Activated T-helper 1 cell treated with Interleukin-2 at 50 U/mL for 16 hours (primary cell): Measurements from ENCODE around the gene FMN1.

Experiments
- DNase-seq: peaks from one replicate; pipeline ENCODE4 v3.0.0-alpha.2; 2020; ENCODE audit warnings: low read depth

Gene FMN1

GRCh38 chr15:32884146-32884545 is 310.4 kb downstream of the FMN1 start:
- DNase-seq, result no peak

DNA sequence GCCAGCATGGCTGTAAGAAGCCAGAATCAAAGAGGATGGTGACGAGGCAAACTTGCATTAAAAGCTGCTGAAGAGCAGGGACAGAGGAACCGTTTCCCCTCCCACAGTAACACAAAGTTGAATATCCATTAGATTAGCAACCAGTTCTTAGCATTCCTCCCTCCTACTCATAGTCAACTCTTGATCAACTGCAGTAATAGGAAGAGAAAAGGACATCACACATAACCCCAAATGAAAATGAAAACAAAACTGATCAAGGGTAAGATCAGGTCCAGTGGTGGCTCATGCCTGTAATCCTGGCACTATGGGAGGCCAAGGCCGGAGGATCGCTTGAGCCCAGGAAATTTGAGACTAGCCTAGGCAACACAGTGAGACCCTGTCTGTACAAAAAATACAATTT is 311.6 kb downstream of the FMN1 start:
- no peak for DNase-seq

DNA sequence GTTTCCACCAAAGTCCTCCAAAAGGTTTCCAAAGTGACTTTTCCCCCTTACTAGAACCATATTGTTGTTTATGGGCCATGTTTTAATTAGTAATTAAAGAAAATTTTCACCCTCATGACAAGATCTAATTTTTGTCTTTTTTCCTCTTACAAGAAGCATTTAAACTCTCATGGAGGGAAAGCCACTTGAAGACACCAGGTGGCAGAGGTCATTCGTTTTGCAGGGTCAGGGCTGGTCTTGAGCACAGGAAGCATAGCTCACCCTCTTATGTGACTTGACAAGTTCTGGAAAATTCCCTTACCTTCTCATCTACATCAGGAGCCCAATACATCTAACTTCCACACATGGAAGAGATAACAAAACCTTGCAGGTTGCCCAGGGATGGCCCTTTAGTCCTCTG is 313.0 kb downstream of the FMN1 start:
- DNase-seq, result no peak

DNA sequence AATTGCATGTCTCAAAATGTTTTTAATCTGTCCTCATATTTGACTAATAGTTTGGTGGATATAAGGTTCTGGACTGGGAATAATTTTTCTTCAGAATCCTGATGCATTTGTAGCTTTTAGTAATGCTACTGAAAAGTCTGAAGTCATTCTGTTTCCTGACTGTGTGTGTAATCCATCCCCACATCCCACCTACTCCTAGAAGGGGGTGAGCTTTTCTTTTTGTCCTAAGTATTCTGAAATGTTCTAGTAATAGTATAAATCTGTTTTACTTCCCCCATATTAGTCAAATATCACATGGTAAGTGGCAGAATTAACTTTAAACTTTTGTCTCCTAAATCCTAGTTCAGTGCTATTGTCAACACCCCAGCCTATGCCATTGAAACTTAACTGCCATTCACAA is 313.9 kb downstream of the FMN1 start:
- DNase-seq, result no peak

DNA sequence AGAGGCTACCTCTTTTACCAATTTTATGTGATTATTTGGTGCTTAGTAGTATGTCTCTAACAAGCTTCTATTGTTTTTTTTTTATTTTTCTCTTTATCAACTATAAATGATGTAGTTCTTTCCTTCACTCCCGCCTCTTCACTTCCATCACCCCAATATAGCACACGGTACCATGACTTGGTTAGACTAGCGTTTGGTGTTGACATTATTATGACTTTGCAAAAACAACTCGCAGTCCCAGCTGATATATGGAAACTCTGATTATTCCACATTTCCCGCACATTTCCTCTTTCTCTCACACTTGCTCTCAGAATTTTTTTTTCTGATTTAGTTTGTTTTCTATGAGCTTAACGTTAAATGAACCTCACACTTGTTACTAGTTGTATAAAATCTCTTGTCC is 314.5 kb downstream of the FMN1 start:
- DNase-seq, result no peak

DNA sequence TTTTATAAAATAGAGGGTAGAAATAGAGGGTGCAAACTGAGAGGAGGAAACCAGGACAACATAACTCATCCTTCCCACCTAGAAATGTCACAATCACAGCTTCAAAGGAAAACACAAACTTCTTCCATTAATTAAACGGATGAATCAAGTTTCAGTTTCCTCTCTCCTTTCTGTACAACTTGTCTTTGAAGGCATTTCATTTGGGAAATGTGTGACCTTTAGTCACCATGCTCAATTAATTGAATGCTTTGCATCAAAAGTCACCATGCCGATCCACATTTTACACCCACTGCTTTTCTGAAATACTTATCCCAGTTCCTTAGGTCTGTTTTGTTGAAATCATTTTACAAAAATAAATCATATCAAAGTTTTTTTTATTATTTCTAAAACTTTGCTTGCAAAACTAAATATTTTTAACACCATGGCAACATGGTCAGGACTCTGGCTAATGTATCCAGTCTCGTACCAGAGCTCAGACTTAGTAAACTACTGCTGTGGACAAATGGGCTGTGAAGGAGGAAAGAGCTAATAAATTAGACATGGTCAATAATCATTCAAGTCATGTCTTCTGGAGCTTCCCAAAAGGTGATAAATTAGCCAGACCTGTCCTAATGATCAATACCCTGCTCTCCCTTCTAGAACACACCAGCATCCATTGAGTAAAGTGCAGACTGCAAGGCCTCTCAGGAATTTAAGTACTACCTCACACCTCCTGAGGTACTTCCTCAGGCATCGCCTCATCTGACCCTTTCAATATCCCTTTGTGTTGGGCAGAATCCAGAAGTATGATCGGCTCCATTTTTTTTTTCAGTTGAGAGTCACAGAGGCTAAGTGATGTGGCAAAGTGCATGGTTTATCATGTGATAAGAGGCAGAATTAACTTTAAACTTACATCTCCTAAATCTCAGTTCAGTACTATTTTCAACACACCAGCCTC is 315.4 kb downstream of the FMN1 start:
- DNase-seq, result no peak

DNA sequence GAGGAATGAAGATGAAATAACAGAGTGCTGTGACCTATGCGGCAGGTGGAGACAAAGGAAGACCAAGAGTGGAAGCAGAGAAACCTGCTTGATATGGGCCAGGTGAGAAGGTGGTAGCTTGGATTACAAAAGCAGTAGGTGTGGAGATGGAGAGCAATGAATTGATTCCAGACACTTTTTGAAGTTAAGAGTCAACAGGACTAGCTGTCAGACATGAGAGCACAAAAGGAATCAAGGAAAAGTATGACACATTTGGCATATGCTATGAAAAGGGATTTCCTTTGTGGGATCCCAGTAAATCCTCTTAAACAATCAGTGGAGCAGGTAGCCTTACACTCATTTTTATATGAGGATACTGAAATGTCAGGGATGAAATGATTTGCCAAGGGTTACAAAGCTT is 316.2 kb downstream of the FMN1 start:
- DNase-seq, result no peak

- DNase-seq, result no peak
These were observed 317.1 kb downstream of the FMN1 start for GRCh38 chr15:32877252-32878019.

GRCh38 chr15:32873284-32874114 is 321.0 kb downstream of the FMN1 start:
- no peak for DNase-seq

DNA sequence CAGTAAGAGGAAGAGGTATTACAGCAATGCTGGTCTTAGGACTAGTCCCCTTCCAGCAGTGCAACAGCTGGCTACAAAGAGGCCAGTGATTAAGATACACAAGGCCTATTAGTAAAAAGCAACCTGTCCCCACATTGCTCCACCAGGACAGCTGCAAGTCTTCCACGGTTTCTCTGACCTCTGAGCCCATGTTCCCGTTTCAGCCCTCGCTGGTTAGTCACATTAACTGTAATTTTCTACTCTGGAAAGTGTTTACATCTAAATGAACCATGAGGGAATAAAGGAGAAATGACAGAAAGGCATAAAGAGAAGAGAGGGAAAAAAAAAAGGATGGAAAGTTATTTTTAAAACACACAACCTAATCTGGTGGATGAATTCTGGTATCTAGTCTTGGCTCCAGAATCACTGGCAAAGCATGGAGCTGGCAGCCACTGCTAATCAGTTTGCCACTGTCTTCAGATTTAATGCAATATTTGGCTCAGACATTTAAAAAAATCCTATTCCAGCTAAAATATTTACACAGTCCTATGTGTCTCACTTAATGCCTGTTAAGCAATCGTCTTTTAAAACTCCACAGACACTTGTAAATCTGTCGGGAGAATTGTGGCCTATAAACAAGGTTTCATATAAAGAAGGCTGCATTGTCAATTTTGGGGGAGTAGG is 321.8 kb downstream of the FMN1 start:
- no peak for DNase-seq

GRCh38 chr15:32871883-32872282 is 322.6 kb downstream of the FMN1 start:
- no peak for DNase-seq

GRCh38 chr15:32870240-32871033 is 324.1 kb downstream of the FMN1 start:
- no peak for DNase-seq

- DNase-seq, result no peak
These were observed 324.7 kb downstream of the FMN1 start for GRCh38 chr15:32869776-32870175.

- no peak for DNase-seq
These were observed 327.2 kb downstream of the FMN1 start for GRCh38 chr15:32867313-32867626.

GRCh38 chr15:32866454-32867312 is 327.8 kb downstream of the FMN1 start:
- no peak for DNase-seq

- no peak for DNase-seq
These were observed 329.7 kb downstream of the FMN1 start for GRCh38 chr15:32864841-32865240.

DNA sequence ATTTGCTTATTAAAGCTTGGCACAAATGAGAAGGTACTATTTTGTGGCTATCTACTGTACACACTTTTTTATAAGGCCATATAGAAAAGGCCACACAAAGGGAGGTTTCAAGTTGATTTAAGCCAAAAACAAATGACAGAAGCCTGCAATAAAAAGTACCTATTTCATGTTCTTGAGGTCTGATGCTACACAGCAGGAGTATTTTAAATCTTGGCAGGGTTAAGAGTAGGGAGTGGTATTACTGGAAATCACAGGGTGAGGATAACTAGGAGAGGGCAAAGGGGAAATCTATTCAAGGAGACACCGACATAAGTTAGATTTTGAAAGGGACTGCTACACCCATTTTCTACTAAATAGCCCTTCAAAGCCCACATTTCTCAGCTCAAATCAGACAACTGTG is 330.5 kb downstream of the FMN1 start:
- no peak for DNase-seq

DNA sequence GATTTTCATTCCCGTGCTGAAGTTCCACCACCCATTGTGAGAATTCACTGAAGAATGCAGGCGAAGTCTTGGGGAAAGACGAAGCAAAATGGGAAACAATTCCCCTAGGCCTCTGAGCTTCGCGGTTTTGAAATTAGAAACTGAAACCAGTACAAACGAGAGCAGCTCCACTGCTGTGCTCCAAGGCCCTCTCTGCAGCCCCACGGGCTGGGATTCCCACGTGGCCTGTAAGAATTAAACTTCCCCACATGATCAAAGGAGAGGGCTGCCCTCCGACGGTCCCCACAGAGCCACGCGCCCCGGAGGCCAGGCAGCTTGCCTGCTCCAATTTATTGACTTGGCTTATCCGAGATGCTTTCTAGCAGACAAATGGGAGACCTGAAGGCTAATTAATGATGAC is 332.8 kb downstream of the FMN1 start:
- DNase-seq, result no peak

- DNase-seq, result no peak
These were observed 333.3 kb downstream of the FMN1 start for GRCh38 chr15:32861174-32861573.

DNA sequence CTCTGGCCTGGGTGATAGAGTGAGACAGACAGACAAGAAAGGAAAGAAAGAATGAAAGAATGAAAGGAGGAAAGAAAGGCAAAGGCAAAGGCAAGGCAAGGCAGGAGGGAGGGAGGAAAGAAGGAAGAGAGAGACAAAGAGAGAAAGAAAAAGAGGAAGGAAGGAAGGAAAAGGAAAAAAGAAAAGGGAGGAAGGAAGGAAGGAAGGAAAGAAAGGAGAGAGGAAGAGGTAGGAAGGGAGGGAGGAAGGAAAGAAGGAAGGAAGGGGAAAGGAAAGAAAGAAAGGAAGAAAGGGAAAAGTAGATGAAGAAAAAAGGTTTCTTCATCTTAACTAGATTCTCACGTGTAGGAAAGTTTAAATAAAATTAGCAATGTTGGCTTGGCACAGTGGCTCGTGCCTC is 334.5 kb downstream of the FMN1 start:
- no peak for DNase-seq
